Measurements from ENCODE around the gene FANCM.

The FANCM gene

DNA sequence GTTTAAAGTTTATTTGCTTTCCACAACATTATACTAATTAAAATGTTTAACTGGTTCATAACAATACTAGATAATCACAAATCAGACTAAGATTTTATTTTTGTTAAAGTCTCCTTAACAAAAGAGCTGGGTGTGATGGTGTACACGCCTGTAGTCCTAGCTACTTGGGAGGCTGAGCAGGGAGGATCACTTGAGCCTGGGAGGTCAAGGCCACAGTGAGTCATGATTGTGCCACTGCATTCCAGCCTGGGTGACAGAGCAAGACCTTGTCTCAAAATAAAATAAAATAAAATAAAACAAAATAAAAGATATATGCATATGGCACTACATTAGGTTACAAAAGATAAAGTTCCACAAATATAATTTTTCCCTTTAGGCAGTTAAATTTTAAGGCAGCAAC lies 111.7 kb downstream of the FANCM start:
- no peak for TF ChIP-seq PKNOX1 (IDR thresholded peaks at IDR 0.05)
- TF ChIP-seq TARDBP (IDR thresholded peaks at IDR 0.05), result no peak
- no peak for TF ChIP-seq ZNF384 (IDR thresholded peaks at IDR 0.05)
- no peak for TF ChIP-seq SUZ12 (IDR thresholded peaks at IDR 0.05)
- TF ChIP-seq SP1 (IDR thresholded peaks at IDR 0.05), result no peak
- no peak for TF ChIP-seq FOXM1 (IDR thresholded peaks at IDR 0.05; ENCODE audit: borderline replicate concordance)
- ChIA-PET POLR2A (no interaction called here), CTCF (no interaction called here)

DNA sequence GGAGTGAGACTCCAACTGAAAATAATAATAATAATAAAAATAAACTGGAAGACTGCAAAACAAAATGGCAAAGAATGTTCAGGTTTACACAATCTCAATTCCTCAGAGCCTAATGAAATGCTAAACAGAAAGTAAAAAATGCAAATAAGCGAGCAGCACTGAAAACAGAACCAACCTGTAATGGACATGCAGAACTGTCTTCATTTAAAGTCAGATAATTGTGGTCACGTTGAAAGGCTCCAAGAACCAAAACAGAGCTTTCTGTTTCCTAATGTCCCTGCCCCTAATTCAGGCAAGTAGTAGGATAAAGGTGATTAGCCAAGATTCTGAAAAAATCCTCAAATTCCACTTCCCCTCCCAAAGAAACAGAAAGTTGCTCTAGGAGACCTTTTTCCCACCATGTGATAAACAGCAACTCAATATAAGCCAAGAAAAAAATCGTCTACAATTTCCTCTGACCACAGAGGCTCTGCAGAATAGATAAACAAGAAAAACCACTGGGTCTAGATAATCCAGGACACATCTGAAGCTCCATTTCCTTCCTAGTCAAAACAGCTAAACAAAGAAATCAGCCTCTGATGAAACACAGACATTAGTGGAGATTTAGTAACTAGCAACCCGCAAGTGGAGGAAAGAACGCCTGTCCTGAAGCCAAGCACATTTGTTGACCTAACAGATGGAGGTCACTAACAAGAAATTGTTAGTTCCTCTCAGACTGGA lies 114.3 kb downstream of the FANCM start:
- no peak for DNase-seq (ENCODE audit: extremely low spot score)
- TF ChIP-seq NFRKB (IDR thresholded peaks at IDR 0.05) (no peak), FOXA1 (IDR thresholded peaks at IDR 0.05) (no peak), PKNOX1 (IDR thresholded peaks at IDR 0.05) (no peak), ARNT (IDR thresholded peaks at IDR 0.05) (no peak), CTBP1 (IDR thresholded peaks at IDR 0.05; ENCODE audit: borderline replicate concordance) (no peak), BHLHE40 (IDR thresholded peaks at IDR 0.05; ENCODE audit: borderline replicate concordance) (no peak), FOXK2 (IDR thresholded peaks at IDR 0.05) (no peak), LEF1 (IDR thresholded peaks at IDR 0.05; ENCODE audit: borderline replicate concordance) (no peak), FOXM1 (IDR thresholded peaks at IDR 0.05; ENCODE audit: borderline replicate concordance) (no peak), TARDBP (IDR thresholded peaks at IDR 0.05) (no peak), ELF4 (IDR thresholded peaks at IDR 0.05) (no peak), SUZ12 (IDR thresholded peaks at IDR 0.05) (no peak), ZNF384 (IDR thresholded peaks at IDR 0.05) (no peak), SP1 (IDR thresholded peaks at IDR 0.05) (no peak), HDGF (IDR thresholded peaks at IDR 0.05; ENCODE audit: borderline replicate concordance) (no peak)
- POLR2A ChIA-PET, result interaction anchor here (1.1 kb wide), 1 partner anchor 288 kb away, joined by 3 read pairs; the partner anchor contains the start of genes KLHL28 and TOGARAM1
- CTCF ChIA-PET, result interaction anchor here (0.6 kb wide), 1 partner anchor 9 kb away, joined by 4 read pairs; no protein-coding TSS in a partner anchor

More for the DNA sequence above, 111.7 kb downstream of the FANCM start:
- DNase-seq (ENCODE audit: extremely low spot score), result no peak
